ENCODE results near the gene PEPD.

Gene PEPD

GRCh38 chr19:33426621-33427361 is 94.8 kb downstream of the PEPD start:
- Histone ChIP-seq H3K9me3 (ENCODE audit: insufficient read depth, low read length) (no peaks in the 10 kb centered on the region), H3K9me2 (replicated peaks; ENCODE audit: insufficient read depth, low read length) (no peaks in the 10 kb centered on the region), H3F3A (ENCODE audit: insufficient read depth) (no peaks in the 10 kb centered on the region), H2AFZ (ENCODE audit: low read depth, low read length, severe bottlenecking) (no peak overlapping the region), H4K20me1 (ENCODE audit: low read depth, low read length) (no peaks in the 10 kb centered on the region), H3K27ac (ENCODE audit: low read depth, low read length) (no peak overlapping the region), H3K27me3 (ENCODE audit: low read length) (no peaks in the 10 kb centered on the region; the same call in 1 of the 2 replicates), H3K79me2 (ENCODE audit: insufficient read depth, low read length) (no peaks in the 10 kb centered on the region), H3K9ac (ENCODE audit: low read length) (no peak overlapping the region), H3K4me3 (ENCODE audit: insufficient read depth, low read length, poor library complexity, severe bottlenecking) (no peak overlapping the region), H3K36me3 (ENCODE audit: low read length) (no peaks in the 10 kb centered on the region), H3K4me2 (ENCODE audit: low read depth, low read length, poor library complexity, severe bottlenecking) (no peak overlapping the region)
- TF ChIP-seq EZH2phosphoT487 (conservative IDR thresholded peaks at IDR 0.05; ENCODE audit: low read length) (no peak), CTCF (IDR thresholded peaks at IDR 0.05; ENCODE audit: insufficient read depth, low read length, poor library complexity, severe bottlenecking) (no peak)

GRCh38 chr19:33424181-33424580 is 97.4 kb downstream of the PEPD start:
- Histone ChIP-seq H4K20me1 (ENCODE audit: low read depth, low read length) (no peaks in the 10 kb centered on the region), H3K79me2 (ENCODE audit: insufficient read depth, low read length) (no peaks in the 10 kb centered on the region), H3K4me2 (ENCODE audit: low read depth, low read length, poor library complexity, severe bottlenecking) (no peak overlapping the region), H3F3A (ENCODE audit: insufficient read depth) (no peaks in the 10 kb centered on the region), H3K4me3 (ENCODE audit: insufficient read depth, low read length, poor library complexity, severe bottlenecking) (no peak overlapping the region), H3K9me3 (ENCODE audit: insufficient read depth, low read length) (no peaks in the 10 kb centered on the region), H3K9me2 (replicated peaks; ENCODE audit: insufficient read depth, low read length) (no peaks in the 10 kb centered on the region), H2AFZ (ENCODE audit: low read depth, low read length, severe bottlenecking) (no peak overlapping the region), H3K27me3 (ENCODE audit: low read length) (no peaks in the 10 kb centered on the region; the same call in 1 of the 2 replicates), H3K9ac (ENCODE audit: low read length) (no peak overlapping the region), H3K27ac (ENCODE audit: low read depth, low read length) (no peak overlapping the region), H3K36me3 (ENCODE audit: low read length) (no peaks in the 10 kb centered on the region)
- TF ChIP-seq EZH2phosphoT487 (conservative IDR thresholded peaks at IDR 0.05; ENCODE audit: low read length) (no peak), CTCF (IDR thresholded peaks at IDR 0.05; ENCODE audit: insufficient read depth, low read length, poor library complexity, severe bottlenecking) (no peak)

GRCh38 chr19:33422369-33423180 is 99.0 kb downstream of the PEPD start:
- H2AFZ ChIP-seq (ENCODE audit: low read depth, low read length, severe bottlenecking) = no peak overlapping the region
- H3K9me2 ChIP-seq (replicated peaks; ENCODE audit: insufficient read depth, low read length) = no peaks in the 10 kb centered on the region
- no peak overlapping the region for H3K27ac ChIP-seq (ENCODE audit: low read depth, low read length)
- H3F3A ChIP-seq (ENCODE audit: insufficient read depth) = no peaks in the 10 kb centered on the region
- TF ChIP-seq CTCF (IDR thresholded peaks at IDR 0.05; ENCODE audit: insufficient read depth, low read length, poor library complexity, severe bottlenecking) (no peak), EZH2phosphoT487 (conservative IDR thresholded peaks at IDR 0.05; ENCODE audit: low read length) (no peak)
- H3K4me3 ChIP-seq (ENCODE audit: insufficient read depth, low read length, poor library complexity, severe bottlenecking) = no peak overlapping the region
- H3K9ac ChIP-seq (ENCODE audit: low read length) = no peak overlapping the region
- no peaks in the 10 kb centered on the region for H3K36me3 ChIP-seq (ENCODE audit: low read length)
- H3K27me3 ChIP-seq (ENCODE audit: low read length) = no peaks in the 10 kb centered on the region; the same call in 1 of the 2 replicates
- H3K79me2 ChIP-seq (ENCODE audit: insufficient read depth, low read length) = no peaks in the 10 kb centered on the region
- H3K4me2 ChIP-seq (ENCODE audit: low read depth, low read length, poor library complexity, severe bottlenecking) = no peak overlapping the region
- H3K9me3 ChIP-seq (ENCODE audit: insufficient read depth, low read length) = no peaks in the 10 kb centered on the region
- H4K20me1 ChIP-seq (ENCODE audit: low read depth, low read length) = no peaks in the 10 kb centered on the region
